ENCODE results near the gene CELF3.

The CELF3 gene

GRCh38 chr1:151720554-151720953, 4.0 kb upstream of the CELF3 start:
- no peak for DNase-seq

DNA sequence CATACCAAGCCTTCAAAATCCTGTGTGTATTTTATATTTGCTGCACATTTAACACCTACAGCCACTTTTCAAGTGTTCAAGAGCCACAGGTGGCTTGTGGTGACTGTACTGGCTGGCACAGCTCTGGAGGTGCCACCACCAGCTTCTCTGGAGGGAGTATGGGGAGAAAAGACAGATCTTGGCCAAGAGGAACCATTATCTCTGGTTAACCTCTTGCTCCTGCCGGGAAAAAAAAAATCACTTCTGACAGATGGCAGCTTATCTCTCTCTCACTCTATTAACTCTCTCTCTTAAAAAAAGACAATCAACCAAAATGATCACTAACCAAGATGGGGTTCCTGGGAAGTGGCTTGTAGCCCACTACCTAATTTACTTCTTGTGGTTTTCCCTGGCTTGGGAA, 3.5 kb upstream of the CELF3 start:
- DNase-seq, result no peak

- DNase-seq, result no peak
These were observed 2.1 kb upstream of the CELF3 start for GRCh38 chr1:151718666-151719065.

DNA sequence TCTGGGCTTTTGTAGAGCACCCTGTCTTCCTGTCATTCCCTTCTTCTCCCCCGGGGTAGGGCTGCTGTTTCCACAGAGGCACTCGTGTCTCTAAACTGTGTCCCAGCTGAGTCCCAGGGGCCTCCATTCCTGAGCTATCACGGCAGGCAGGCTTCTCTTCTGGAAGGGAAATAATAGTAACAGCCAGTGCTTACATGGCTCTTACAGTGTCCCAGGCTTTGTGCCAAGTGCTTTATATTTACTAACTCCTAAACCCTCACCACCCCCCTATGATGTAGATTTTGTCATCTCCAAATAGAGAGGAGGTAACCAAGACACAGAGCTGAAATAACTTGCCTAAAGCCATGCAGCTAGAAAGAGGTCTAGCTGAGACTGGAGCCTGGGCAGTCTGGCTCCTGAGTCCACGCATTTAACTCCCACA, 1.4 kb upstream of the CELF3 start:
- DNase-seq, result no peak

DNA sequence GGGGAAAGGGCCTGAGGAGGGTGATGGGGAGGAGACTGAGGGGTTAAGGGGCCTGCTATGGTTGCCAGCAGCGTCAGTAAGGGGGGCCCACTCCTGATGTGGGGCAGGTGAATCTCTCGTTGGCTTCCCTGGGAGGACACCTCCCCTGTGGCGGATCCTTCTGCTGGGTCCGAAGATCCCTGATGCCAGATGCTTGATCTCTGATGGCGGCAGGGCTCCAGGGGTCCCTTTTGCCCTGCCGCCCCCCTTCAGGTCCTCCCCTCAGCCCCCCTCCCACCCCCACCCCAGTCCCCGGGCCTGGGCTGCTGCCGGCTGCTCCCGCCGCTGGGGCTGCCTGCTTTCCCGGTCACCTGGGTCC, 219 bp downstream of the CELF3 start:
- no peak for DNase-seq

DNA sequence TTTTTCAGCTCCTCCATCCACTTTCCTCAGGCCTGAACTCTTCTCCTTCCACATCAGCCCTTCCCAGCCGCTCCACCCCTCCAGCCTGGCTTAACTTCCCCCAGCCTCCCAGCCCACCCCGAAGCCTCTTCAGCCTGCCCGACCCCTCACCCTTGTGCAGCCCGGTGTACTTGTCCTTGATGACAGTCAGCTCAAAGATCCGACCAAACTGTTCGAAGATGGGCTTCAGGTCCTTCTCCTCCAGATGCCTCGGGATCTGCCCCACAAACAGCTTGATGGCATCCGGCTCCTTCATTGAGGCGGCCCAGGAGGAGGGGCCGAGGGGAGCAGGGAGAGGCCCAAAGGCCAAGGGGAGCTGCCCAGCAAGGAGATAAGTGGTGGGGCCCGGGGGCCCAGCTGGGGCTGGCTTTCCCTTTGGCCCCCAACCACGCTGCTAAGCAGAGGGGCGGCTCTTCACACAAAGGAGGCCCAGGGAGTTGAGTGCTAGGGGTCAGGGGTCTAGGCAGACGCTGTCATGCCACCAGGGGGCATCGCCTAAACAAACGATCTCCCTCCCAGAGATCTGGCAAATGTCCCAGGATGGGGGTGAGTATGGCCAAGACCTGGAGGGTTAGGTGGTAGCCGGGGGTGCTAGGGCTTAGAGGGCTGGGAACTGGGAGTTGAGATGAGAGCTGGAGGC, 738 bp downstream of the CELF3 start:
- no peak for DNase-seq

- no peak for DNase-seq
These were observed 1.5 kb downstream of the CELF3 start for GRCh38 chr1:151714820-151715725.

DNA sequence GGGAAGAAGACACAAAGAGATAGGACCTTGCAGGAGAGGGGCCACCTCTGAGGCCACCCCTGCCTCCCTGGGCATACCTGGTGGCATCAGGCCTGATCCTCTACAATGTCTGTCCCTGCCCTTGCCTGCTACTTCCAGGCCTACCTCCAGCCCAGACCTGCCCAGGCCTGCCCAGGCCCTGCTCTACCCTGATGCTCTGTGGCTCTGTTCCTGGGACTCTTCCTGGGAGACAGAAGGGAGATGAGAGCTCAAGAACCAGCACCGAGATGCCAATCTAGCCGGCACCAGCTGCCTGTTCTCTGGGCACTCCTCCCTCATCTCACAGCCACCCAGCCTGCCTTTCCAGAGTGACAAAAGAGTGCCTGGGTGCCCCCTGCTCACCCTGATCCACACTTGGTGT, 2.7 kb downstream of the CELF3 start:
- DNase-seq, result no peak

DNA sequence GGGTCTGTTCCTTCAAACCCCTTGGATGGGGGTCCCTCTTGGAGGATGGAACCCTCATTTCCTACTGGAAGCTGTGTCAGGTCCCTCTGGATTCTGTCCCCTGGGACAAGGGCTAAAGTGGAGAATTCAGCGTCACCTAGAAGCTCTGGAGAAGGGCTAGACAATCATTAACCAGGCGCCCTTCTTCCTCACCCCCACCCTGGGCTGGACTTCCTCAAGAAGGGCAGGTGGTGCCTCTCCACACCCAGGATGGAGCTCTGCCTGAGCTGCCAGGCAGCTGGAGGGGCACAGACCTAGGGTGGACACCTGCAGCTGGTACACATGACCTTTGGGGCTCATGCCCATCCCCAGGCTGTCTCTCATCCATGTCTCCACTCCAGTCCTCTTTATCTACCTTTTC, 3.6 kb downstream of the CELF3 start:
- DNase-seq, result no peak

- no peak for DNase-seq
These were observed 4.7 kb downstream of the CELF3 start for GRCh38 chr1:151711951-151712350.

DNA sequence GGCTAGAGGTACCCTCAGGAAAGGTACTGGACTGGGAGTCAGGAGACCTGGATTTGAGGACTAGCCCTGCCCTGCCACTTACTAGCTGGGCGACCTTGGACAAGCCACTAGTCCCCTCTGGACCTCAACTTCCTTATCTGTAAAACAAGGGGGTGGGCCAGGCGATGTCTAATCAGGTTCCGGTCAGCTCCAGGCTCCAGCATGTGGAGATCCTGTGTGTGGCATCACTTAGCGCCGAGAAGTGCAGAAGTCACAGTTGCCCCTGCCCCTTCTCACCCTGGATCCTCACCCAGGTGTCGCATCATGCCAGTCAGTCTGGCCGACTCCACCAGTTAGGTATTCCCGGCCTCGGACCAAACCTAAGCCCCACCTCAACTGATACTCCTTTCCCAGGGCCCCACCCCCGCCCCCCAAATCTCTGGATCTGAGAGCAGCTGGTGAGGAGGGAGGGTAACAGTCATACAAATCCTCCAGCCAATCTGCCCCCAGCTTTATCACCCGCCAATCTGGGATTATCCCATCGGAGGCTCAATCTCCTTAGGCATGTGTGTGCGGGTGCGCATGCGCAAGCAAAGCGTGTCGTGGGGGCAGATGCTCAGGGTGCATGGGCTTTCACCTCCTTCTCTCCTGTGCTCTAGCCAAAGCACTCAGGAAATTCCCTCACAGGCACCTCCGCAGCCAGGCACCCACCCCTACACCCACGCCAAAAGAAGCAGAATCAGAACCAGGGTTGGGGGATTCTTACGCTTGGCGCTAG, 5.4 kb downstream of the CELF3 start:
- DNase-seq, result no peak

- DNase-seq, result no peak
These were observed 6.3 kb downstream of the CELF3 start for GRCh38 chr1:151710187-151710840.

DNA sequence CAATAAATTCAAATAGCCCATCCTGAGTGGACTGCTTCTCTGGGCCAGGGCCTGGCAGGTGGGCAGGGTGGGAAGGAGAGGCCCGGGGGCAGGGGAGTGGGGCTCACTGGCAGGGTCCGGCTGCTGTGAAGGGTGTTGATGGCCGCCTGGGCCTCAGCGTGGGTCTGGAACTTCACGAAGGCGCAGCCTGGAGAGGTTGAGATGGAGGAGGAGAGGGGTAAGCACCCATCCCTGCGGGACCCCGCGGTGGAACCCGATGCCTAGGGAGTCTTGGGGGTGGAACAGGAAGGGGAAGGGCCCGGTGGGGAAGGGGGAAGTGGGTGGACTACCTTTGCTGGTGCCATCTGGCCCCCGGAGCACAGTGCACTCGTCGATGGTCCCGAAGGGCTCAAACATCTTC, 7.7 kb downstream of the CELF3 start:
- DNase-seq, result no peak

GRCh38 chr1:151707541-151708065, 9.0 kb downstream of the CELF3 start:
- no peak for DNase-seq

- DNase-seq, result no peak
These were observed 9.9 kb downstream of the CELF3 start for GRCh38 chr1:151706464-151707415.

DNA sequence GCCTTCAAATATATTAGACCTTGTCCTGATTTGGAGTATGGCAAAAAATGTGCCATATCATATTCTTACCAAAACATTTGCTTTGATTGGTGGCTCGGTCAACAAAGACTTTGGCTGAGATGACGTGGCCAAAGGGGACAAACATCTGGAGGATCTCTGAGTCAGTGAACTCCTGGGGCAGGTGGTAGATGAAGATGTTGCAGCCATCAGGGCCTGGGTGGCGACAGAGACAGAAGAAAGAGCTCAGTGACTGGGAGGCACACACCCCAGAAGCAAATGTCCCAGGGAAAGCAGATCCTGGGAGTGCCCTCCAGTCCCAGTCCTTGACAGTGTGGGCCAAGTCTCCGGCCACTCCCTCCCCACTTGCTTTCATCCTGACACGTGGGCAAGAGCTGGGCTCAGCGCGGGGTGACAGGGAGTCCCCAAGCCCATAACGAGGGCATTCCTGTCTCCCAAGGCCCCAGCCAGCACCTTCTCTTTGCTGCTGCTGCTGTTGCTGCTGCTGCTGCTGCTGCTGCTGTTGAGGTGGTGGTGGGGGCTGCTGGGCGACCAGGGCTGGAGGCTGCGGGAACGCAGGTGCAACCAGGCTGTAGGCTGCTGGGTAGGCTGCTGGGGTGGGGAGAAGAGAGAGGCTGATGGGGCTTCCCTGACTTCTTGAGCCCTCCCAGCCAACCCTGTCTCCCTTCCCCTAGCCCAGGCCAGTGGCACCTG, 10.7 kb downstream of the CELF3 start:
- DNase-seq, result no peak

GRCh38 chr1:151705146-151705545, 11.5 kb downstream of the CELF3 start:
- DNase-seq, result no peak

DNA sequence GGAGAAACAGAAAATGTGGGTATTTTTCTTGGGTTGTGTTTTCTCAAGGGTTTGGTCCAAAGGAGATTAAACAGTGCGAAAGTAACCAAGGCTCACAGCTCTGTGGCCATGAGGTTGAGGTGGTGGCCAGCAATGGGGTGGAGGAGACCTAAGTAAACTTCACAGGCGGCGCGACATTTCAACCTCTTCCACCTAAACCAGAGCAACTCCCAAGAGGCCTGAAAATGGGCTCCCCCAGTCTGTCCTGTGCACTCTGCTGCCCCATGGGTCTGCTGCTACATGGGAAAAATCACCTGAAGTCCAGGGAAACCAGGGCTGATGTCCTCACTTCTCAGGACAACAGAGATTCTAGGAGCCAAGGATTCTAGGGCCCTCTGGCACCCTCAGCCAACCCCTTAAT, 12.4 kb downstream of the CELF3 start:
- DNase-seq, result no peak

DNA sequence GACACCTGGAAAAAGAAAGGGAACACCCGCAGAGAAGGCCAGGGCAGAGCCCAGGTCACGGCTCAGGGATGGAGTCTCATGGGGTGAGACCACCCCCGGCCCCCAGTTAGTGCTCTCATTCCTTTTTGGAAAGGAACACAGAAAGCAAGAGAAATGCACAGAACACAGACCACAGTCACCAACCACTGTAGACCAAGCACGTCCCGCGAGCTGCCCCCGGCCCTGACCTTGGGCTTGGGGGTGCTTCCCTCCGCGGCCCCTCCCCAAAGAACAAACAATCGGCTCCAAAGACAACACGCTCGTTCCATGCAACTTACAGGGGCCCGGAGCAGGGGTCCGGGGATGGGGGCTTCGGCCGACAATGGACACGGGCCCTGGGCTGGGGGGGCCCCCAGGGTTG, 12.8 kb downstream of the CELF3 start:
- no peak for DNase-seq

GRCh38 chr1:151702936-151703335, 13.7 kb downstream of the CELF3 start:
- no peak for DNase-seq

- DNase-seq, result no peak
These were observed 15.1 kb downstream of the CELF3 start for GRCh38 chr1:151701515-151701914.

All from NK-92 treated with Interleukin-12 subunit alpha and Interleukin-12 subunit beta, amount 100 ng/mL, for 24 hours (cell line).